Measurements from ENCODE around the gene ARHGEF6. TPM values are rescaled to one million over a fixed set of nuclear protein-coding genes. Genes with fewer than 3 reads are reported as not detected.
"Not testable (repeated sequence)": the region's sequence is repeated elsewhere in the genome, so short reads cannot be mapped to it uniquely, and the experiment has no call there.

ARHGEF6 gene
- total and polyA plus RNA-seq, 2 experiments from 2014 or later, result 3.5 to 3.7 TPM

DNA sequence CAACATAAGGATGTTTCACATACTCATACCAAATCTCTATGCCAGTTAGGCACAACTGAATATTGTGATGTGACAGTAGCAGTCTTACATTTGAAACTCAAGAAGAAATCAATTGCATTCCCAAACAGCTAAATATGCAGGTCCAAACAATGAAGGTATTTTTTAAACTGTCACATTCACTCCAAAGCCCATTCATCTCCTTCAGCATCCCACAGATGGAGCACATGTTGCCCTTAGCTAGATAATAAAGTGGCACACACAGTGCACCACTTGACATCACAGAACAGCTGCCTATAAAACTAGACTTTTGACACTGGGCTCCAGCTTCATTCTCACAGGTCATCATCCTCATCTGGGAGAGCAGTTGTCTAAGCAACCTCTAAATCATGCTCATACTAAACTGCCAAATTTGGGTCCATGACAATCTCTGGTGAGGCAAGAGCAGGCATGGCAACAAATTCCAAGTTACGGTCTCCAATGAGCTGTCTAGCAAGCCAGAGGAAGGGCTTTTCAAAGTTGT, 26.2 kb upstream of the ARHGEF6 start:
- TF ChIP-seq, protein P1, sequence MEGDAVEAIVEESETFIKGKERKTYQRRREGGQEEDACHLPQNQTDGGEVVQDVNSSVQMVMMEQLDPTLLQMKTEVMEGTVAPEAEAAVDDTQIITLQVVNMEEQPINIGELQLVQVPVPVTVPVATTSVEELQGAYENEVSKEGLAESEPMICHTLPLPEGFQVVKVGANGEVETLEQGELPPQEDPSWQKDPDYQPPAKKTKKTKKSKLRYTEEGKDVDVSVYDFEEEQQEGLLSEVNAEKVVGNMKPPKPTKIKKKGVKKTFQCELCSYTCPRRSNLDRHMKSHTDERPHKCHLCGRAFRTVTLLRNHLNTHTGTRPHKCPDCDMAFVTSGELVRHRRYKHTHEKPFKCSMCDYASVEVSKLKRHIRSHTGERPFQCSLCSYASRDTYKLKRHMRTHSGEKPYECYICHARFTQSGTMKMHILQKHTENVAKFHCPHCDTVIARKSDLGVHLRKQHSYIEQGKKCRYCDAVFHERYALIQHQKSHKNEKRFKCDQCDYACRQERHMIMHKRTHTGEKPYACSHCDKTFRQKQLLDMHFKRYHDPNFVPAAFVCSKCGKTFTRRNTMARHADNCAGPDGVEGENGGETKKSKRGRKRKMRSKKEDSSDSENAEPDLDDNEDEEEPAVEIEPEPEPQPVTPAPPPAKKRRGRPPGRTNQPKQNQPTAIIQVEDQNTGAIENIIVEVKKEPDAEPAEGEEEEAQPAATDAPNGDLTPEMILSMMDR (IDR thresholded peaks at IDR 0.05; ENCODE audit: poor library complexity), result no peak
- TF ChIP-seq EZH2 (IDR thresholded peaks at IDR 0.05; ENCODE audit: borderline replicate concordance) (no peak), EZH2phosphoT487 (IDR thresholded peaks at IDR 0.05; ENCODE audit: low read depth, severe bottlenecking, unreplicated experiment) (no peak)
- Histone ChIP-seq H3K9me3 (ENCODE audit: low read depth) (no peaks in the 10 kb centered on the region), H3K4me2 (no peak overlapping the region), H3K27ac (no peak overlapping the region), H3K9me2 (replicated peaks; ENCODE audit: insufficient read depth) (no peaks in the 10 kb centered on the region), H3K36me3 (replicated peaks; ENCODE audit: insufficient read depth, low read depth) (no peaks in the 10 kb centered on the region), H3K27me3 (no peaks in the 10 kb centered on the region), H3K79me2 (no peaks in the 10 kb centered on the region), H2AFZ (no peak overlapping the region), H3K4me1 (ENCODE audit: insufficient read depth) (no peaks in the 10 kb centered on the region), H4K20me1 (ENCODE audit: insufficient read depth, poor library complexity, severe bottlenecking) (no peaks in the 10 kb centered on the region), H3K4me3 (no peak overlapping the region)
- 76% methylated on average over 1 of the region's 1 CpG for WGBS (ENCODE audit: low lambda C conversion rate, missing lambda C conversion rate)
- no peak for DNase-seq (ENCODE audit: low spot score)

DNA sequence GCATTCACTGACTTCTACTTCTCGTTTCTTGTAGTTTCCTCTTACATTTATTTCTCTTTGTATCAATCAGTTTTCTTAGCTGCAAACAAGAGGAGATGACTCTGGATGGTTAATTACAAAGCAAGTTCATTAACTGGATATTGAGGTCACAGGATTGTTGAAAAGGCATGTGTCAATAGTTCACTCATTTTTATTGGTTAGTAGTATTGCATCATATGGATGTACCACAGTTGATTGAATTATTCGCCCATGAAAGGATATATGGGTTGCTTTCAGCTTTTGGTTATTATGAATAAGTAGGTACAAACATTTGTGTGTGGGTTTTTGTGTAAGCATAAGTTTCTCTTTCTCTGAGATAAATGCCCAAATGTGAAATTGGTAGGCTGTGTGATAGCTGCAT, 21.8 kb upstream of the ARHGEF6 start:
- Histone ChIP-seq H3K27ac (no peak overlapping the region), H3K9me2 (replicated peaks; ENCODE audit: insufficient read depth) (no peaks in the 10 kb centered on the region), H4K20me1 (ENCODE audit: insufficient read depth, poor library complexity, severe bottlenecking) (no peaks in the 10 kb centered on the region), H3K4me2 (no peak overlapping the region), H3K4me1 (ENCODE audit: insufficient read depth) (no peaks in the 10 kb centered on the region), H3K79me2 (no peaks in the 10 kb centered on the region), H3K27me3 (no peaks in the 10 kb centered on the region), H3K36me3 (replicated peaks; ENCODE audit: insufficient read depth, low read depth) (no peaks in the 10 kb centered on the region), H3K4me3 (no peak overlapping the region), H2AFZ (no peak overlapping the region), H3K9me3 (ENCODE audit: low read depth) (no peaks in the 10 kb centered on the region)
- no peak for TF ChIP-seq EZH2 (IDR thresholded peaks at IDR 0.05; ENCODE audit: borderline replicate concordance)
- TF ChIP-seq, protein P1 (IDR thresholded peaks at IDR 0.05; ENCODE audit: poor library complexity), result no peak
- TF ChIP-seq EZH2phosphoT487 (IDR thresholded peaks at IDR 0.05; ENCODE audit: low read depth, severe bottlenecking, unreplicated experiment), result no peak
- no peak for DNase-seq (ENCODE audit: low spot score)
- whole genome bisulfite sequencing (ENCODE audit: low lambda C conversion rate, missing lambda C conversion rate), result 57% methylated on average over 2 of the region's 2 CpGs

DNA sequence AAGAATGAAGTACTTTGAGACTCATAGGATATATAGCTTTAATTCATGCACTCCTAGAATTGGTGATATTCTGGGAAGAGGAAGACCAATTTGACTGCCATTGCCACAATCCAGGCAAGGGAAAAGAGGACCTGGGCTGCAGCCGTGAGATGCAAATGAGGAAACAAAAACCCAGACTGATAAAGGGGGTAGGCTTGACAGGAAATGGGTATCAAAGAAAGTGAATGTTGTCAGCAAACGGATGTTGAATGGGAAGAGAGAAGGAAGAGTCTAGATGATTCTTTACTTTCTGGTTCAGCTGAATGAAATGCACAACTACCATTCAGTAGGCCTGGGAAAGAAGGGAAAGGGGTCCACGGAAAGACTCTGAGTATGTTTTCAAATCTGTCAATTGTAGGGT, 17.1 kb upstream of the ARHGEF6 start:
- Histone ChIP-seq H3K79me2 (no peaks in the 10 kb centered on the region), H3K27me3 (no peaks in the 10 kb centered on the region), H4K20me1 (ENCODE audit: insufficient read depth, poor library complexity, severe bottlenecking) (no peaks in the 10 kb centered on the region), H2AFZ (no peak overlapping the region), H3K9me2 (replicated peaks; ENCODE audit: insufficient read depth) (no peaks in the 10 kb centered on the region), H3K36me3 (replicated peaks; ENCODE audit: insufficient read depth, low read depth) (no peaks in the 10 kb centered on the region), H3K4me1 (ENCODE audit: insufficient read depth) (no peaks in the 10 kb centered on the region), H3K27ac (no peak overlapping the region), H3K4me3 (no peak overlapping the region), H3K4me2 (no peak overlapping the region), H3K9me3 (ENCODE audit: low read depth) (no peaks in the 10 kb centered on the region)
- DNase-seq (ENCODE audit: low spot score), result no peak
- 65% methylated on average over 3 of the region's 3 CpGs for WGBS (ENCODE audit: low lambda C conversion rate, missing lambda C conversion rate)
- TF ChIP-seq EZH2phosphoT487 (IDR thresholded peaks at IDR 0.05; ENCODE audit: low read depth, severe bottlenecking, unreplicated experiment) (no peak), EZH2 (IDR thresholded peaks at IDR 0.05; ENCODE audit: borderline replicate concordance) (no peak)
- TF ChIP-seq, protein P1 (IDR thresholded peaks at IDR 0.05; ENCODE audit: poor library complexity), result no peak

DNA sequence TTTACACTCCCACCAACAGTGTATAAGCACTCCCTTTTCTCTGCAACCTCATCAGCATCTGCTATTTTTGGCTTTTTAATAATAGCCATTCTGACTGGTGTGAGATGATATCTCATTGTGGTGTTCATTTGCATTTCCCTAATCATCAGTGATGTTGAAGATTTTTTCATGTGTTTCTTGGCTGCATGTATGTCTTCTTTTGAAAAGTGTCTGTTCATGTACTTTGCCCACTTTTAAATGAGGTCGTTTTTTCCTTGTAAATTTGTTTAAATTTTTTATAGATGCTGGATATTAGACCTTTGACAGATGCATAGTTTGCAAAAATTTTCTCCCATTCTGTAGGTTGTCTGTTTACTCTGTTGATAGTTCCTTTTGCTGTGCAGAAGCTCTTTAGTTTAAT, 14.4 kb upstream of the ARHGEF6 start:
- not testable (repeated sequence) for H3K4me1 ChIP-seq (ENCODE audit: insufficient read depth); H4K20me1 ChIP-seq (ENCODE audit: insufficient read depth, poor library complexity, severe bottlenecking); H3K4me2 ChIP-seq; H3K9me2 ChIP-seq (replicated peaks; ENCODE audit: insufficient read depth); H3K4me3 ChIP-seq; H3K9me3 ChIP-seq (ENCODE audit: low read depth); DNase-seq (ENCODE audit: low spot score); H3K27me3 ChIP-seq; H3K27ac ChIP-seq; H3K36me3 ChIP-seq (replicated peaks; ENCODE audit: insufficient read depth, low read depth); H3K79me2 ChIP-seq; H2AFZ ChIP-seq
- WGBS (ENCODE audit: low lambda C conversion rate, missing lambda C conversion rate), result 67% methylated on average over 1 of the region's 1 CpG

DNA sequence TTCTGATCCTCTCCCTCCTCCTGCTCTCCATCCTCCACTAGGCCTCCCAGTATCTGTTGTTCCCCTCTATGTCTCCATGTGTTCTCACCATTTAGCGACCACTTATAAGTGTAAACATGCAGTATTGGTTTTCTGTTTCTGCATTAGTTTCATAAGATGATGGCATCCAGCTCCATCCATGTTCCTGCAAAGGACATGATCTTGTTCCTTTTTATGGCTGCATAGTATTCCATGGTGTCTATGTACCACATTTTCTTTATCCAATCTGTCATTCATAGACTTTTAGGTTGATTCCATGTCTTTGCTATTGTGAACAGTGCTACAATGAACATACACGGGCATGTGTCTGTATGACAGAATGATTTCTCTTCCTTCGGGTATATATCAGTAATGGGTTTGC, 13.9 kb upstream of the ARHGEF6 start:
- H3K27me3 ChIP-seq; H3K36me3 ChIP-seq (replicated peaks; ENCODE audit: insufficient read depth, low read depth); H3K79me2 ChIP-seq; H3K4me1 ChIP-seq (ENCODE audit: insufficient read depth); H3K27ac ChIP-seq; H3K9me3 ChIP-seq (ENCODE audit: low read depth); H2AFZ ChIP-seq; DNase-seq (ENCODE audit: low spot score); H3K4me2 ChIP-seq; H3K9me2 ChIP-seq (replicated peaks; ENCODE audit: insufficient read depth); H4K20me1 ChIP-seq (ENCODE audit: insufficient read depth, poor library complexity, severe bottlenecking); H3K4me3 ChIP-seq: not testable (repeated sequence)
- WGBS (ENCODE audit: low lambda C conversion rate, missing lambda C conversion rate), result 86% methylated on average over 3 of the region's 3 CpGs

Measured in hepatocyte (in vitro differentiated cells).